Uterus (tissue), 2 donors: Measurements from ENCODE around the gene TAF9.

Experiments
- CTCF ChIP-seq, 4 experiments: fragments of 200-600 bp in 2 of 4; fragments of 450-650 bp in 2 of 4; sonication (generic) in 2 of 4; IDR thresholded peaks; one replicate each; pipeline ENCODE4 v1.5.1; 2016 to 2019; ENCODE audit warnings: antibody characterized with exemption in 4 of 4, mild to moderate bottlenecking in 2 of 4, moderate library complexity in 1 of 4
- POLR2A ChIP-seq, 2 donors: fragments of 450-650 bp; IDR thresholded peaks; one replicate each; pipeline ENCODE4 v1.6.1; 2016; ENCODE audit warnings: antibody characterized with exemption in 2 of 2, mild to moderate bottlenecking in 1 of 2, moderate library complexity in 1 of 2

- TF ChIP-seq CTCF (IDR thresholded peaks at IDR 0.05) (no peak), POLR2A (IDR thresholded peaks at IDR 0.05) (no peak)
Observed at GRCh38 chr5:69378376-69378775, 9.1 kb upstream of the TAF9 start.
